HEK293 (cell line): ENCODE results near the gene ZNF532.

Source experiments
- CTCF ChIA-PET: fragments of 350-600 bp; formaldehyde crosslinking; extraction: SDS; loops from one replicate; lab custom pipeline; 2021; ENCODE audit warnings: antibody characterized with exemption; lab: Yijun Ruan, JAX
- POLR2A ChIA-PET: fragments of 300-600 bp; formaldehyde crosslinking; extraction: SDS; loops from one replicate; lab custom pipeline; 2020; ENCODE audit warnings: antibody characterized with exemption, inconsistent platforms; lab: Yijun Ruan, JAX
- H3K27ac ChIP-seq: fragments of 200-500 bp; sonication (Bioruptor generic); 2 replicates; pipeline ENCODE4 v1.5.1; 2014; ENCODE audit warnings: low read depth, low read length, control low read depth, inconsistent platforms; ENCODE audit errors: extremely low read depth
- H3K36me3 ChIP-seq, 2 experiments: fragments of 200-500 bp in 1 of 2; sonication (Bioruptor generic) in 1 of 2; 1 replicate in 1 of 2; 2 replicates in 1 of 2; pipeline ENCODE4 v1.5.1; 2014 to 2017; ENCODE audit warnings: inconsistent platforms in 2 of 2, low read length in 2 of 2; ENCODE audit not compliant: control insufficient read depth in 2 of 2, insufficient read depth in 1 of 2
- H3K4me1 ChIP-seq: fragments of 200-500 bp; sonication (Bioruptor generic); 2 replicates; pipeline ENCODE4 v1.5.1; 2014; ENCODE audit warnings: mild to moderate bottlenecking, low read length, inconsistent platforms; ENCODE audit not compliant: control insufficient read depth, insufficient read depth
- H3K4me3 ChIP-seq: 2 replicates; pipeline ENCODE4 v1.5.1; 2011; ENCODE audit warnings: low read depth, mild to moderate bottlenecking, control low read depth, low read length, moderate library complexity
- H3K9me3 ChIP-seq: fragments of 200-500 bp; sonication (Bioruptor generic); 2 replicates; pipeline ENCODE4 v1.5.1; 2014; ENCODE audit warnings: low read depth, low read length, inconsistent platforms; ENCODE audit not compliant: control insufficient read depth, insufficient read depth
- AEBP2 ChIP-seq: fragments of 450-650 bp; formaldehyde crosslinking; IDR thresholded peaks from 2 replicates; pipeline ENCODE4 v1.5.1; 2016; ENCODE audit warnings: missing biosample characterization, missing genetic modification characterization, borderline replicate concordance
- BCL11A ChIP-seq: fragments of 450-650 bp; formaldehyde crosslinking; IDR thresholded peaks from 2 replicates; pipeline ENCODE4 v1.5.1; 2016; ENCODE audit warnings: low read depth, missing biosample characterization, missing genetic modification characterization
- HOXD13 ChIP-seq: sonication (generic); formaldehyde crosslinking; IDR thresholded peaks from 2 replicates; pipeline ENCODE4 v1.8.0; 2022; ENCODE audit warnings: missing genetic modification reagents, borderline replicate concordance
- KLF16 ChIP-seq: fragments of 450-650 bp; formaldehyde crosslinking; IDR thresholded peaks from 2 replicates; pipeline ENCODE4 v1.5.1; 2017; ENCODE audit warnings: missing biosample characterization, missing genetic modification characterization
- MYNN ChIP-seq: fragments of 450-650 bp; formaldehyde crosslinking; IDR thresholded peaks from 2 replicates; pipeline ENCODE4 v1.5.1; 2016; ENCODE audit warnings: missing biosample characterization, missing genetic modification characterization, borderline replicate concordance
- PRDM1 ChIP-seq: fragments of 450-650 bp; formaldehyde crosslinking; IDR thresholded peaks from 2 replicates; pipeline ENCODE4; 2016; ENCODE audit warnings: missing biosample characterization, missing genetic modification characterization
- SCRT2 ChIP-seq: fragments of 450-650 bp; formaldehyde crosslinking; IDR thresholded peaks from 2 replicates; pipeline ENCODE4 v1.5.1; 2016; ENCODE audit warnings: missing biosample characterization, missing genetic modification characterization
- YY1 ChIP-seq: fragments of 450-650 bp; formaldehyde crosslinking; IDR thresholded peaks from 2 replicates; pipeline ENCODE4 v1.5.1; 2018; ENCODE audit warnings: missing biosample characterization, missing genetic modification characterization
- ZBTB26 ChIP-seq: fragments of 450-650 bp; formaldehyde crosslinking; optimal IDR thresholded peaks from 2 replicates; pipeline ENCODE3; 2016; ENCODE audit warnings: missing biosample characterization, mild to moderate bottlenecking, missing genetic modification characterization
- ZNF148 ChIP-seq: fragments of 450-650 bp; formaldehyde crosslinking; IDR thresholded peaks from 2 replicates; pipeline ENCODE4 v1.5.0; 2017; ENCODE audit warnings: missing biosample characterization, missing genetic modification characterization, borderline replicate concordance
- ZNF248 ChIP-seq: fragments of 450-650 bp; formaldehyde crosslinking; IDR thresholded peaks from 2 replicates; pipeline ENCODE4 v1.5.1; 2017; ENCODE audit warnings: missing biosample characterization, missing genetic modification characterization
- ZNF292 ChIP-seq: fragments of 450-650 bp; formaldehyde crosslinking; IDR thresholded peaks from 2 replicates; pipeline ENCODE4 v1.5.1; 2016; ENCODE audit warnings: low read depth, missing biosample characterization, missing genetic modification characterization, borderline replicate concordance
- ZNF362 ChIP-seq: fragments of 450-650 bp; formaldehyde crosslinking; IDR thresholded peaks from 2 replicates; pipeline ENCODE4 v1.5.1; 2016; ENCODE audit warnings: missing biosample characterization, missing genetic modification characterization
- ZNF423 ChIP-seq: fragments of 450-650 bp; formaldehyde crosslinking; IDR thresholded peaks from 2 replicates; pipeline ENCODE4 v1.5.1; 2016; ENCODE audit warnings: missing biosample characterization, missing genetic modification characterization
- ZNF561 ChIP-seq: fragments of 450-650 bp; IDR thresholded peaks from 2 replicates; pipeline ENCODE4 v1.5.1; 2018; ENCODE audit warnings: missing biosample characterization, missing genetic modification characterization, borderline replicate concordance
- ZNF596 ChIP-seq: fragments of 450-650 bp; IDR thresholded peaks from 2 replicates; pipeline ENCODE4 v1.5.0; 2018; ENCODE audit warnings: missing biosample characterization, mild to moderate bottlenecking, missing genetic modification characterization, moderate library complexity
- ZNF626 ChIP-seq: fragments of 450-650 bp; sonication (Bioruptor Pico); formaldehyde crosslinking; IDR thresholded peaks from 2 replicates; pipeline ENCODE4 v1.5.1; 2018; ENCODE audit warnings: missing biosample characterization, missing genetic modification characterization, inconsistent platforms
- ZNF704 ChIP-seq: fragments of 450-650 bp; formaldehyde crosslinking; IDR thresholded peaks from 2 replicates; pipeline ENCODE4 v1.5.1; 2016; ENCODE audit warnings: missing biosample characterization, missing genetic modification characterization
- ZNF837 ChIP-seq: fragments of 450-650 bp; formaldehyde crosslinking; IDR thresholded peaks from 2 replicates; pipeline ENCODE4 v1.5.1; 2016; ENCODE audit warnings: missing biosample characterization, missing genetic modification characterization

The ZNF532 gene

GRCh38 chr18:58862851-58863538, 1.7 kb upstream of the ZNF532 start:
- Histone ChIP-seq H3K4me1 (no peaks in the 10 kb centered on the region), H3K4me3 (peak overlapping the region; percentile 25), H3K36me3 (peaks cover 0 to 15% of the 10 kb centered on the region in 2 experiments; a peak in 1 of 3 replicates), H3K27ac (no peak overlapping the region), H3K9me3 (no peaks in the 10 kb centered on the region)
- ChIA-PET CTCF (interaction anchor here (0.6 kb wide), 1 partner anchor 108 kb away, joined by 3 read pairs; no protein-coding TSS in a partner anchor), POLR2A (interaction anchor here (1.1 to 1.3 kb wide), 2 partner anchors 13 to 77 kb away, joined by 3 read pairs; no protein-coding TSS in a partner anchor)
- TF ChIP-seq ZBTB26 (tag by site-specific recombination) (no peak), PRDM1 (no peak)

GRCh38 chr18:58863539-58864145, 1.0 kb upstream of the ZNF532 start:
- Histone ChIP-seq H3K27ac (peak overlapping the region; percentile 24; the same call in 1 of the 2 replicates), H3K36me3 (peaks cover 0 to 21% of the 10 kb centered on the region in 2 experiments; a peak in 2 of 3 replicates), H3K4me1 (no peaks in the 10 kb centered on the region), H3K9me3 (no peaks in the 10 kb centered on the region), H3K4me3 (peak overlapping the region; percentile 32)
- POLR2A ChIA-PET, result interaction anchor here (1.3 kb wide), 1 partner anchor 14 kb away, joined by 3 read pairs; no protein-coding TSS in a partner anchor
- CTCF ChIA-PET, result no interaction called here
- no peak for TF ChIP-seq SCRT2 (tag by site-specific recombination)
- no peak for TF ChIP-seq ZNF362 (tag by site-specific recombination)
- no peak for TF ChIP-seq MYNN (tag by site-specific recombination)

- ChIA-PET POLR2A (no interaction called here), CTCF (interaction anchor here (0.6 kb wide), 1 partner anchor 8 kb away, joined by 4 read pairs; no protein-coding TSS in a partner anchor)
- no peak overlapping the region for H3K27ac ChIP-seq
- no peaks in the 10 kb centered on the region for H3K9me3 ChIP-seq
- peaks cover 0 to 26% of the 10 kb centered on the region in 2 experiments; a peak in 2 of 3 replicates for H3K36me3 ChIP-seq
- no peaks in the 10 kb centered on the region for H3K4me1 ChIP-seq
- no peak overlapping the region for H3K4me3 ChIP-seq
- TF ChIP-seq ZNF596 (tag by site-specific recombination) (no peak), ZNF837 (tag by site-specific recombination) (no peak), ZNF148 (tag by site-specific recombination) (no peak), AEBP2 (tag by site-specific recombination) (no peak), KLF16 (tag by site-specific recombination) (no peak), YY1 (tag by site-specific recombination) (no peak), ZNF626 (tag by site-specific recombination) (no peak), HOXD13 (CRISPR knock-in tag) (no peak), ZNF423 (no peak), ZNF561 (tag by site-specific recombination) (no peak), ZNF248 (tag by site-specific recombination) (no peak), ZNF292 (no peak), BCL11A (tag by site-specific recombination) (no peak), ZNF704 (tag by site-specific recombination) (no peak)
These were observed 435 bp downstream of the ZNF532 start for GRCh38 chr18:58865033-58865590.
